Measurements from ENCODE around the gene PEG3.

The PEG3 gene

GRCh38 chr19:56806639-56807038 lies 33.9 kb downstream of the PEG3 start:
- FAIRE-seq, result no peak

All from A204.1 (cell line).